AG04450 (cell line): ENCODE results near the gene DEFB110. TPM values are rescaled to one million over a fixed set of nuclear protein-coding genes. Genes with fewer than 3 reads are reported as not detected.

ENCODE experiments used
- CTCF ChIA-PET: fragments of 300-600, 350-600 bp; formaldehyde crosslinking; extraction: SDS; loops from one replicate; lab custom pipeline; 2022; ENCODE audit warnings: antibody characterized with exemption, inconsistent platforms; lab: Charles Lee
- POLR2A ChIA-PET: fragments of 350-600 bp; formaldehyde crosslinking; extraction: SDS; loops from one replicate; lab custom pipeline; 2021; ENCODE audit warnings: antibody characterized with exemption, inconsistent platforms; lab: Yijun Ruan, JAX
- DNase-seq: peaks from one replicate; pipeline ENCODE4 v3.0.0-alpha.2; 2011; ENCODE audit warnings: low read depth, low spot score
- H3K27ac ChIP-seq: one replicate; pipeline ENCODE4 v1.5.1; 2012; ENCODE audit warnings: low read depth, low read length, control low read depth
- H3K27me3 ChIP-seq: one replicate; pipeline ENCODE4 v1.6.0; 2012; ENCODE audit warnings: low read length; ENCODE audit not compliant: control insufficient read depth, insufficient read depth
- H3K4me3 ChIP-seq: 2 replicates; pipeline ENCODE4 v1.5.1; 2011; ENCODE audit warnings: mild to moderate bottlenecking, low read depth, low read length, control low read depth
- H3K9me3 ChIP-seq: 2 replicates; pipeline ENCODE4 v1.5.1; 2012; ENCODE audit warnings: low read length; ENCODE audit not compliant: control insufficient read depth, insufficient read depth
- CTCF ChIP-seq: IDR thresholded peaks from 2 replicates; pipeline ENCODE4 v1.5.1; 2011; ENCODE audit warnings: low read depth, low read length, control low read depth, inconsistent platforms
- polyA minus RNA-seq: library from RNA; depleted of rRNA, polyadenylated mRNA; stranded (reverse); fragments of >200 nt; gene quantifications from 2 replicates; pipeline ENCODE4 v1.2.3, GENCODE V29; 2011; rRNA and poly(A)+ RNA removed
- polyA plus RNA-seq: library from polyadenylated mRNA; depleted of rRNA; stranded (reverse); fragments of >200 nt; gene quantifications from 2 replicates; pipeline ENCODE4 v1.2.3, GENCODE V29; 2011; rRNA removed

Gene DEFB110
- polyA plus RNA-seq: not detected in 2 replicates
- polyA minus RNA-seq: not detected in 2 replicates

GRCh38 chr6:50021894-50022293 lies at the start of gene DEFB110:
DEFB110 (minus strand) TSS chr6:50021994; CDS start chr6:50021935, 59 bp downstream.
- no peak for DNase-seq
- Histone ChIP-seq H3K27me3 (no peaks in the 10 kb centered on the region), H3K9me3 (no peaks in the 10 kb centered on the region), H3K27ac (no peak within 1 kb of the TSS), H3K4me3 (no peak within 1 kb of the TSS)
- ChIA-PET CTCF (no interaction called here), POLR2A (no interaction called here)
- no peak for TF ChIP-seq CTCF

DNA sequence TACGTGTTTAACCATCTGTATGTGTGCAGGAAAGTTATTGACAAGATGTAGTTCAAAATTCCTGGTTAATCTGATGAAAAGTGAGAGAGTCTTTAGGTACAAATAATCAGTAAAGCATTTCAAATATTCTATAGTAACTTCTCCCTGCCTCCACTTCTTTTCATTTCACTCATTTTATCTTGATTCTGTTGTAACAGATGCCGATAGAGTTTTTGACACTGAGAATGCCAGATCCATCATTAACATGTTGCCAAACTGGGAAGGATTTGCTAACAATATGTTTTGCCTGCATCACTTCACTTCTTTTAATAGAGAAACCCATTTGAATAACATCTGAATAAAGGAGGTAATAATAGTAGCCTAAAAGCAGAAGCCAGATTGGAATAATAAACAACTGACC lies 48.3 kb upstream of the DEFB110 start:
- H3K27me3 ChIP-seq: no peaks in the 10 kb centered on the region
- ChIA-PET POLR2A (no interaction called here), CTCF (no interaction called here)
- no peak overlapping the region for H3K27ac ChIP-seq
- no peak for TF ChIP-seq CTCF
- H3K4me3 ChIP-seq: no peak overlapping the region
- no peaks in the 10 kb centered on the region for H3K9me3 ChIP-seq
- no peak for DNase-seq

DNA sequence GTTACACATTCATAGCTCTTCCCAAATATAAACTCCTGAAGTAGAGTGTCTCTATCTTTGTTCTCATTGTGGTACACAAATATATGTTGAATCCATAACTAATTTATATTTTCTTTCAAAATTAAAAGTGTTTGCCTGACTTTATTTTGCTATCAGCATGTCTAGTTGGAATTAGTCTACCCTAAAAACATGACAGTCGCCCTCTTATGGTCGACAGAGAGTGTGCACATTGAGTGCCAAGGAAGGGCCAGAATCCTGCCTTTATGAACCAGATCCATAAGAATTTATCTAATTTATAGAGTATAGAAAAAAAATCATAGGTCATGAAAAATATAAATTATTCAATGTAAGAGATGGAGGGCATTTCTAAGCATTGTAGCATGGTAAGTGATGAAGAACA lies 40.3 kb upstream of the DEFB110 start:
- POLR2A ChIA-PET: no interaction called here
- Histone ChIP-seq H3K4me3 (no peak overlapping the region), H3K27me3 (no peaks in the 10 kb centered on the region), H3K9me3 (no peaks in the 10 kb centered on the region), H3K27ac (no peak overlapping the region)
- peak; percentile 54 for TF ChIP-seq CTCF
- DNase-seq: no peak
- CTCF ChIA-PET: interaction anchor here (0.9 to 1.1 kb wide), 2 partner anchors 9 to 14 kb away, joined by 3 read pairs; no protein-coding TSS in a partner anchor

GRCh38 chr6:50056242-50056641 lies 34.4 kb upstream of the DEFB110 start:
- TF ChIP-seq CTCF: no peak
- Histone ChIP-seq H3K27ac (no peak overlapping the region), H3K9me3 (no peaks in the 10 kb centered on the region), H3K4me3 (no peak overlapping the region), H3K27me3 (no peaks in the 10 kb centered on the region)
- no peak for DNase-seq
- CTCF ChIA-PET: no interaction called here
- POLR2A ChIA-PET: no interaction called here

DNA sequence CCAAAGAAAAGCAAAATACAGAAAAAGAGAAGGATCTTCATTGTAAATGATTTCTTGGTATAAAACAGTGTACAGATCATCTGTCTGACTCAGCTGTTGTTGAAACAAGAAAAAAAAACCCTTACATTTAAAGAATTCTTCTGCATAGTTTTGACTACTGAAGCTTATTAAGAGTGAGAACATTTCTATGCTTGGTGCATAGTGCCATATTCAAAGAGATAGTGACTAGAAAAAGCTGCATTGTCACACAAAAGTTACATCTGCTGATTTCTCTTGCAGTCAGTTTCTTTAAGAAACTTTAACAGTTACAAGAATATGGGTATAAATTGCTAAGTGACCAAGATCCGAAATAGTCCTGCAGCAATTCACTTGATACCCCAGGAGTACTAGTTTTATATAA lies 28.0 kb upstream of the DEFB110 start, which contains the start of gene DEFB112:
Gene DEFB112 (minus strand): TSS at position 101 of the 400 bp plus-strand sequence. CDS start 60 bp downstream, at position 41.
- H3K9me3 ChIP-seq: no peaks in the 10 kb centered on the region
- no peak within 1 kb of the TSS for H3K27ac ChIP-seq
- ChIA-PET CTCF (no interaction called here), POLR2A (no interaction called here)
- no peak for TF ChIP-seq CTCF
- DNase-seq: no peak
- no peak within 1 kb of the TSS for H3K4me3 ChIP-seq
- H3K27me3 ChIP-seq: no peaks in the 10 kb centered on the region
